ENCODE data around the gene TMEM218. TPM values are rescaled to one million over a fixed set of nuclear protein-coding genes. Genes with fewer than 3 reads are reported as not detected.
A peak's percentile ranks its signal among the peaks of the same experiment; 100 is the strongest.

The TMEM218 gene
- total and polyA plus RNA-seq, 2 experiments from 2014 or later: 30.1 to 44.9 TPM

GRCh38 chr11:125084761-125085231 lies 26.6 kb downstream of the TMEM218 start:
- Histone ChIP-seq H3F3A (ENCODE audit: insufficient read depth) (no peaks in the 10 kb centered on the region), H3K79me2 (ENCODE audit: insufficient read depth) (no peaks in the 10 kb centered on the region), H4K20me1 (ENCODE audit: insufficient read depth) (no peaks in the 10 kb centered on the region), H3K4me3 (no peak overlapping the region), H3K36me3 (ENCODE audit: low read depth) (no peaks in the 10 kb centered on the region), H3K27ac (no peak overlapping the region), H3K4me2 (ENCODE audit: unreplicated experiment) (no peak overlapping the region), H3K9ac (no peak overlapping the region), H2AFZ (no peak overlapping the region), H3K9me2 (ENCODE audit: insufficient read depth) (no peaks in the 10 kb centered on the region), H3K27me3 (replicated peaks; ENCODE audit: insufficient read depth) (no peaks in the 10 kb centered on the region), H3K4me1 (ENCODE audit: insufficient read depth) (peaks cover 13% of the 10 kb centered on the region), H3K9me3 (ENCODE audit: low read depth) (no peaks in the 10 kb centered on the region)
- in situ Hi-C loops (cut with MboI): loop anchor here (10.0 kb wide), 1 partner anchor 260 kb away; no protein-coding TSS in a partner anchor
- no peak for TF ChIP-seq EZH2phosphoT487 (IDR thresholded peaks at IDR 0.05; ENCODE audit: insufficient read depth, low read depth)
- TF ChIP-seq EZH2 (IDR thresholded peaks at IDR 0.05; ENCODE audit: insufficient read depth, poor library complexity, severe bottlenecking): no peak
- no peak for DNase-seq
- 91 to 92% methylated on average over 8 of the region's 8 CpGs for WGBS, 2 experiments (ENCODE audit: low coverage in 1 of 2, low lambda C conversion rate in 2 of 2, missing lambda C conversion rate in 2 of 2)

GRCh38 chr11:125084057-125084416 lies 27.4 kb downstream of the TMEM218 start:
- H3K9me2 ChIP-seq (ENCODE audit: insufficient read depth): no peaks in the 10 kb centered on the region
- in situ Hi-C loops (cut with MboI): loop anchor here (10.0 kb wide), 1 partner anchor 261 kb away; no protein-coding TSS in a partner anchor
- no peak for TF ChIP-seq EZH2 (IDR thresholded peaks at IDR 0.05; ENCODE audit: insufficient read depth, poor library complexity, severe bottlenecking)
- no peak for TF ChIP-seq EZH2phosphoT487 (IDR thresholded peaks at IDR 0.05; ENCODE audit: insufficient read depth, low read depth)
- H3K4me1 ChIP-seq (ENCODE audit: insufficient read depth): peaks cover 13% of the 10 kb centered on the region
- no peak overlapping the region for H2AFZ ChIP-seq
- H3K4me2 ChIP-seq (ENCODE audit: unreplicated experiment): no peak overlapping the region
- H3K27ac ChIP-seq: no peak overlapping the region
- no peak overlapping the region for H3K4me3 ChIP-seq
- H3K9me3 ChIP-seq (ENCODE audit: low read depth): no peaks in the 10 kb centered on the region
- H3K36me3 ChIP-seq (ENCODE audit: low read depth): no peaks in the 10 kb centered on the region
- no peaks in the 10 kb centered on the region for H3F3A ChIP-seq (ENCODE audit: insufficient read depth)
- no peak for DNase-seq
- H3K9ac ChIP-seq: no peak overlapping the region
- WGBS, 2 experiments (ENCODE audit: low coverage in 1 of 2, low lambda C conversion rate in 2 of 2, missing lambda C conversion rate in 2 of 2): 92 to 93% methylated on average over 11 of the region's 11 CpGs
- H3K27me3 ChIP-seq (replicated peaks; ENCODE audit: insufficient read depth): no peaks in the 10 kb centered on the region
- H3K79me2 ChIP-seq (ENCODE audit: insufficient read depth): no peaks in the 10 kb centered on the region
- H4K20me1 ChIP-seq (ENCODE audit: insufficient read depth): no peaks in the 10 kb centered on the region

- Histone ChIP-seq H3K4me1 (ENCODE audit: insufficient read depth) (peaks cover 13% of the 10 kb centered on the region), H3K36me3 (ENCODE audit: low read depth) (no peaks in the 10 kb centered on the region), H4K20me1 (ENCODE audit: insufficient read depth) (no peaks in the 10 kb centered on the region), H2AFZ (peak overlapping the region; percentile 55), H3K79me2 (ENCODE audit: insufficient read depth) (no peaks in the 10 kb centered on the region), H3K4me2 (ENCODE audit: unreplicated experiment) (no peak overlapping the region), H3K27ac (peak overlapping the region; percentile 72), H3K27me3 (replicated peaks; ENCODE audit: insufficient read depth) (no peaks in the 10 kb centered on the region), H3F3A (ENCODE audit: insufficient read depth) (no peaks in the 10 kb centered on the region), H3K9ac (peak overlapping the region; percentile 51), H3K9me2 (ENCODE audit: insufficient read depth) (no peaks in the 10 kb centered on the region), H3K4me3 (no peak overlapping the region), H3K9me3 (ENCODE audit: low read depth) (no peaks in the 10 kb centered on the region)
- no peak for TF ChIP-seq EZH2 (IDR thresholded peaks at IDR 0.05; ENCODE audit: insufficient read depth, poor library complexity, severe bottlenecking)
- no peak for TF ChIP-seq EZH2phosphoT487 (IDR thresholded peaks at IDR 0.05; ENCODE audit: insufficient read depth, low read depth)
- no peak for DNase-seq
- 77 to 78% methylated on average over 11 of the region's 11 CpGs for WGBS, 2 experiments (ENCODE audit: low coverage in 1 of 2, low lambda C conversion rate in 2 of 2, missing lambda C conversion rate in 2 of 2)
- in situ Hi-C loops (cut with MboI): loop anchor here (10.0 kb wide), 1 partner anchor 261 kb away; no protein-coding TSS in a partner anchor
Observed at GRCh38 chr11:125083312-125084056, 27.9 kb downstream of the TMEM218 start.

- Histone ChIP-seq H3K4me3 (no peak overlapping the region), H3K9ac (no peak overlapping the region; the same call in 1 of the 2 replicates), H3K27me3 (replicated peaks; ENCODE audit: insufficient read depth) (no peaks in the 10 kb centered on the region), H3K79me2 (ENCODE audit: insufficient read depth) (no peaks in the 10 kb centered on the region), H3K4me1 (ENCODE audit: insufficient read depth) (peaks cover 13% of the 10 kb centered on the region), H4K20me1 (ENCODE audit: insufficient read depth) (no peaks in the 10 kb centered on the region), H3K9me3 (ENCODE audit: low read depth) (no peaks in the 10 kb centered on the region), H2AFZ (peak overlapping the region; percentile 55), H3F3A (ENCODE audit: insufficient read depth) (no peaks in the 10 kb centered on the region), H3K36me3 (ENCODE audit: low read depth) (no peaks in the 10 kb centered on the region), H3K4me2 (ENCODE audit: unreplicated experiment) (no peak overlapping the region), H3K9me2 (ENCODE audit: insufficient read depth) (no peaks in the 10 kb centered on the region), H3K27ac (peak overlapping the region; percentile 72)
- in situ Hi-C loops (cut with MboI): loop anchor here (10.0 kb wide), 1 partner anchor 262 kb away; no protein-coding TSS in a partner anchor
- TF ChIP-seq EZH2phosphoT487 (IDR thresholded peaks at IDR 0.05; ENCODE audit: insufficient read depth, low read depth): no peak
- no peak for TF ChIP-seq EZH2 (IDR thresholded peaks at IDR 0.05; ENCODE audit: insufficient read depth, poor library complexity, severe bottlenecking)
- WGBS, 2 experiments (ENCODE audit: low coverage in 1 of 2, low lambda C conversion rate in 2 of 2, missing lambda C conversion rate in 2 of 2): 53 to 54% methylated on average over 10 of the region's 10 CpGs
- peak; percentile 94 for DNase-seq
Observed at GRCh38 chr11:125082611-125083311, 28.7 kb downstream of the TMEM218 start.

All from GM23248 (cell line).